BLaER1 (cell line): ENCODE measurements around the gene RUBCN.
"Not testable (repeated sequence)": the region's sequence is repeated elsewhere in the genome, so short reads cannot be mapped to it uniquely, and the experiment has no call there.

Experiments
- H3K27ac ChIP-seq: shearing (Covaris generic); formaldehyde crosslinking; 2 replicates; pipeline ENCODE4 v1.8.1; 2022
- H3K27me3 ChIP-seq: shearing (Covaris generic); formaldehyde crosslinking; 2 replicates; pipeline ENCODE4 v1.8.1; 2022
- H3K36me3 ChIP-seq: shearing (Covaris generic); formaldehyde crosslinking; 2 replicates; pipeline ENCODE4 v1.8.1; 2022
- H3K4me1 ChIP-seq: shearing (Covaris generic); formaldehyde crosslinking; 2 replicates; pipeline ENCODE4 v1.8.1; 2022
- H3K4me2 ChIP-seq: shearing (Covaris generic); formaldehyde crosslinking; 2 replicates; pipeline ENCODE4 v1.8.1; 2022
- H3K4me3 ChIP-seq: shearing (Covaris generic); formaldehyde crosslinking; 2 replicates; pipeline ENCODE4 v1.8.1; 2022
- H3K9ac ChIP-seq: shearing (Covaris generic); formaldehyde crosslinking; 2 replicates; pipeline ENCODE4 v1.8.1; 2022
- H3K9me3 ChIP-seq: shearing (Covaris generic); formaldehyde crosslinking; 2 replicates; pipeline ENCODE4 v1.8.1; 2022
- H4K20me1 ChIP-seq: shearing (Covaris generic); formaldehyde crosslinking; 2 replicates; pipeline ENCODE4 v1.8.1; 2022

RUBCN gene

GRCh38 chr3:197631989-197632388 is 104.7 kb downstream of the RUBCN start:
- H3K9me3 ChIP-seq: peaks cover 14% of the 10 kb centered on the region
- H4K20me1 ChIP-seq, H3K9ac ChIP-seq, H3K27ac ChIP-seq, H3K27me3 ChIP-seq, H3K4me2 ChIP-seq, H3K36me3 ChIP-seq, H3K4me3 ChIP-seq, H3K4me1 ChIP-seq: not testable (repeated sequence)

- H4K20me1 ChIP-seq, H3K4me3 ChIP-seq, H3K4me2 ChIP-seq: not testable (repeated sequence)
Measured at GRCh38 chr3:197630766-197631165, 105.9 kb downstream of the RUBCN start.

GRCh38 chr3:197629286-197629685 is 107.4 kb downstream of the RUBCN start:
- H3K9ac ChIP-seq, H3K27me3 ChIP-seq, H3K27ac ChIP-seq, H3K36me3 ChIP-seq, H3K9me3 ChIP-seq, H3K4me2 ChIP-seq, H3K4me1 ChIP-seq, H3K4me3 ChIP-seq, H4K20me1 ChIP-seq: not testable (repeated sequence)

More at GRCh38 chr3:197630766-197631165, 105.9 kb downstream of the RUBCN start:
- H3K27me3 ChIP-seq, H3K27ac ChIP-seq, H3K36me3 ChIP-seq, H3K9ac ChIP-seq, H3K4me1 ChIP-seq, H3K9me3 ChIP-seq: not testable (repeated sequence)

GRCh38 chr3:197627772-197628523 is 108.8 kb downstream of the RUBCN start:
- Histone ChIP-seq H3K9ac (peak overlapping the region; percentile 78; the same call in 1 of the 2 replicates), H3K27ac (peak overlapping the region; percentile 56; the same call in 1 of the 2 replicates), H3K4me3 (peak overlapping the region; percentile 70), H3K4me2 (peak overlapping the region; percentile 49)
- not testable (repeated sequence) for H3K9me3 ChIP-seq, H3K27me3 ChIP-seq, H3K36me3 ChIP-seq, H4K20me1 ChIP-seq, H3K4me1 ChIP-seq

- peak overlapping the region; percentile 70 for H3K4me3 ChIP-seq
- not testable (repeated sequence) for H3K27me3 ChIP-seq, H3K4me2 ChIP-seq, H3K9me3 ChIP-seq, H4K20me1 ChIP-seq, H3K36me3 ChIP-seq, H3K4me1 ChIP-seq
- H3K27ac ChIP-seq: peak overlapping the region; percentile 56; the same call in 1 of the 2 replicates
- peak overlapping the region; percentile 78; the same call in 1 of the 2 replicates for H3K9ac ChIP-seq
Measured at GRCh38 chr3:197627158-197627771, 109.4 kb downstream of the RUBCN start.

- H3K27ac ChIP-seq, H3K4me1 ChIP-seq, H3K9me3 ChIP-seq, H4K20me1 ChIP-seq, H3K27me3 ChIP-seq, H3K9ac ChIP-seq: not testable (repeated sequence)
- H3K4me3 ChIP-seq: peak overlapping the region; percentile 70
- peaks cover 11% of the 10 kb centered on the region for H3K36me3 ChIP-seq
- H3K4me2 ChIP-seq: peak overlapping the region; percentile 44; the same call in 1 of the 2 replicates
Measured at GRCh38 chr3:197626404-197627157, 110.1 kb downstream of the RUBCN start.

- H3K27me3 ChIP-seq, H3K9ac ChIP-seq, H4K20me1 ChIP-seq, H3K4me3 ChIP-seq, H3K4me2 ChIP-seq, H3K4me1 ChIP-seq, H3K27ac ChIP-seq: not testable (repeated sequence)
- peaks cover 21% of the 10 kb centered on the region for H3K9me3 ChIP-seq
- H3K36me3 ChIP-seq: peaks cover 54% of the 10 kb centered on the region
Measured at GRCh38 chr3:197621478-197621877, 115.2 kb downstream of the RUBCN start.
